ENCODE data around the gene PCDHA5. TPM values are rescaled to one million over a fixed set of nuclear protein-coding genes. Genes with fewer than 3 reads are reported as not detected.
A peak's percentile ranks its signal among the peaks of the same experiment; 100 is the strongest.
"Not testable (repeated sequence)": the region's sequence is repeated elsewhere in the genome, so short reads cannot be mapped to it uniquely, and the experiment has no call there.

PCDHA5 gene
- total and polyA plus RNA-seq, 10 of the 15 experiments (the other 5 are each of a cell fraction or from before 2014, with no cell fraction given) = under 0.01 TPM; not detected in 9

DNA sequence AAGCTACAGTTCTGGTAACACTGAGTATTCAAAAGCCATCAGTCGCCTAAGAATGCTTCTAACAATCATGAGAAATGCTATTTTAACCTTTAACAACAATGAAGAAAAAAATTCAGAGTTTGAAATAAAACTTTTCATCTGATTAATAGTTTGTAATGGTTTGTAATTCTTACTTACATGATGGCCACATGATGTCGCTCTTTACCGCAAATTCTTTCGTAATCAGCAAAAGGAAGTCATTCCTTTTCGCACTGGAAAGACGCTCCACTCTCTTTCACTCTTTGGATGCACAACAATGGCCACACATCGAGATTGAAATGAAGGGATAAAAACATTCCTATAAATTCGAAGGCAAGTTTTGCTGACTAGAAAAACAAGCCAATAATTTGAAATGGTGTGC, 12.6 kb downstream of the PCDHA5 start, which contains the start of gene PCDHA7:
PCDHA7 (plus strand) TSS at position 277 of the 400 bp plus-strand sequence; CDS start at position 392, 115 bp downstream.
- no peaks in the 10 kb centered on the region for H3K4me1 ChIP-seq (ENCODE audit: control insufficient read depth, insufficient read depth, low read length)
- 25% methylated on average over 8 of the region's 8 CpGs for WGBS (ENCODE audit: insufficient coverage, insufficient replicate concordance, low lambda C conversion rate, missing lambda C conversion rate)

DNA sequence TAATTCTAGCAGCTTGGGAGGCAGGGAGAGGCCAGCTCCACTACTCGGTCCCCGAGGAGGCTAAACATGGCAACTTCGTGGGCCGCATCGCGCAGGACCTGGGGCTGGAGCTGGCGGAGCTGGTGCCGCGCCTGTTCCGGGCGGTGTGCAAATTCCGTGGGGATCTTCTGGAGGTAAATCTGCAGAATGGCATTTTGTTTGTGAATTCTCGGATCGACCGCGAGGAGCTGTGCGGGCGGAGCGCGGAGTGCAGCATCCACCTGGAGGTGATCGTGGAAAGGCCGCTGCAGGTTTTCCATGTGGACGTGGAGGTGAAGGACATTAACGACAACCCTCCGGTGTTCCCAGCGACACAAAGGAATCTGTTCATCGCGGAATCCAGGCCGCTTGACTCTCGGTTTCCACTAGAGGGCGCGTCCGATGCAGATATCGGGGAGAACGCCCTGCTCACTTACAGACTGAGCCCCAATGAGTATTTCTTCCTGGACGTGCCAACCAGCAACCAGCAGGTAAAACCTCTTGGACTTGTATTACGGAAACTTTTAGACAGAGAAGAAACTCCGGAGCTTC, 13.1 kb downstream of the PCDHA5 start:
- H3K9me3 ChIP-seq (replicated peaks; ENCODE audit: control insufficient read depth, insufficient read depth, low read length); H3K27ac ChIP-seq (ENCODE audit: control insufficient read depth, insufficient read depth); H3K36me3 ChIP-seq (ENCODE audit: control insufficient read depth in 2 of 2, insufficient read depth in 2 of 2, low read length in 1 of 2); SMC1A ChIA-PET (ENCODE audit: uncharacterized antibody, unreplicated experiment); H3K4me3 ChIP-seq; H3K4me2 ChIP-seq (ENCODE audit: control insufficient read depth, insufficient read depth); H3K79me2 ChIP-seq (ENCODE audit: control insufficient read depth, insufficient read depth, low read length); RAD21 ChIA-PET (ENCODE audit: unreplicated experiment); BruUV-seq (replicated peaks); H4K20me1 ChIP-seq (ENCODE audit: control insufficient read depth, insufficient read depth); H3K9ac ChIP-seq (ENCODE audit: control insufficient read depth, insufficient read depth, low read length); CTCF ChIA-PET; POLR2A ChIA-PET; ATAC-seq; H3K4me1 ChIP-seq (ENCODE audit: control insufficient read depth, insufficient read depth, low read length); H2AFZ ChIP-seq (ENCODE audit: control insufficient read depth, low read depth, low read length); intact Hi-C loops (cut with micrococcal nuclease; ENCODE audit: unreplicated experiment); FAIRE-seq; in situ Hi-C loops (cut with MboI); DNase-seq (ENCODE audit: low read depth, low spot score); H3K27me3 ChIP-seq (replicated peaks in 1 of 2; ENCODE audit: control insufficient read depth in 2 of 2, insufficient read depth in 2 of 2, low read length in 1 of 2): not testable (repeated sequence)
- WGBS (ENCODE audit: insufficient coverage, insufficient replicate concordance, low lambda C conversion rate, missing lambda C conversion rate) = 82% methylated on average over 26 of the region's 38 CpGs

More for the DNA sequence above, 12.6 kb downstream of the PCDHA5 start, which contains the start of gene PCDHA7:
- H3K9ac ChIP-seq (ENCODE audit: control insufficient read depth, insufficient read depth, low read length) = no peak within 1 kb of the TSS
- no peak for DNase-seq (ENCODE audit: low read depth, low spot score)
- RAD21 ChIA-PET (ENCODE audit: unreplicated experiment) = no interaction called here
- BruUV-seq (replicated peaks) = no TSS peak
- H3K27me3 ChIP-seq (replicated peaks in 1 of 2; ENCODE audit: control insufficient read depth in 2 of 2, insufficient read depth in 2 of 2, low read length in 1 of 2) = no peaks in the 10 kb centered on the region
- H3K4me3 ChIP-seq = no peak within 1 kb of the TSS
- no peaks in the 10 kb centered on the region for H3K36me3 ChIP-seq (ENCODE audit: control insufficient read depth in 2 of 2, insufficient read depth in 2 of 2, low read length in 1 of 2)
- H3K4me2 ChIP-seq (ENCODE audit: control insufficient read depth, insufficient read depth) = no peak within 1 kb of the TSS
- no peak within 1 kb of the TSS for H2AFZ ChIP-seq (ENCODE audit: control insufficient read depth, low read depth, low read length)
- SMC1A ChIA-PET (ENCODE audit: uncharacterized antibody, unreplicated experiment) = no interaction called here
- H3K9me3 ChIP-seq (replicated peaks; ENCODE audit: control insufficient read depth, insufficient read depth, low read length) = no peaks in the 10 kb centered on the region; the same call in 2 of the 3 replicates
- no peak for FAIRE-seq
- H4K20me1 ChIP-seq (ENCODE audit: control insufficient read depth, insufficient read depth) = no peaks in the 10 kb centered on the region
- CTCF ChIA-PET = no interaction called here
- ATAC-seq = no peak
- H3K79me2 ChIP-seq (ENCODE audit: control insufficient read depth, insufficient read depth, low read length) = no peaks in the 10 kb centered on the region
- H3K27ac ChIP-seq (ENCODE audit: control insufficient read depth, insufficient read depth) = no peak within 1 kb of the TSS
- POLR2A ChIA-PET = no interaction called here
- TF ChIP-seq, protein P1, sequence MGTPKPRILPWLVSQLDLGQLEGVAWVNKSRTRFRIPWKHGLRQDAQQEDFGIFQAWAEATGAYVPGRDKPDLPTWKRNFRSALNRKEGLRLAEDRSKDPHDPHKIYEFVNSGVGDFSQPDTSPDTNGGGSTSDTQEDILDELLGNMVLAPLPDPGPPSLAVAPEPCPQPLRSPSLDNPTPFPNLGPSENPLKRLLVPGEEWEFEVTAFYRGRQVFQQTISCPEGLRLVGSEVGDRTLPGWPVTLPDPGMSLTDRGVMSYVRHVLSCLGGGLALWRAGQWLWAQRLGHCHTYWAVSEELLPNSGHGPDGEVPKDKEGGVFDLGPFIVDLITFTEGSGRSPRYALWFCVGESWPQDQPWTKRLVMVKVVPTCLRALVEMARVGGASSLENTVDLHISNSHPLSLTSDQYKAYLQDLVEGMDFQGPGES (IDR thresholded peaks at IDR 0.05) = no peak
- TF ChIP-seq, protein P2, sequence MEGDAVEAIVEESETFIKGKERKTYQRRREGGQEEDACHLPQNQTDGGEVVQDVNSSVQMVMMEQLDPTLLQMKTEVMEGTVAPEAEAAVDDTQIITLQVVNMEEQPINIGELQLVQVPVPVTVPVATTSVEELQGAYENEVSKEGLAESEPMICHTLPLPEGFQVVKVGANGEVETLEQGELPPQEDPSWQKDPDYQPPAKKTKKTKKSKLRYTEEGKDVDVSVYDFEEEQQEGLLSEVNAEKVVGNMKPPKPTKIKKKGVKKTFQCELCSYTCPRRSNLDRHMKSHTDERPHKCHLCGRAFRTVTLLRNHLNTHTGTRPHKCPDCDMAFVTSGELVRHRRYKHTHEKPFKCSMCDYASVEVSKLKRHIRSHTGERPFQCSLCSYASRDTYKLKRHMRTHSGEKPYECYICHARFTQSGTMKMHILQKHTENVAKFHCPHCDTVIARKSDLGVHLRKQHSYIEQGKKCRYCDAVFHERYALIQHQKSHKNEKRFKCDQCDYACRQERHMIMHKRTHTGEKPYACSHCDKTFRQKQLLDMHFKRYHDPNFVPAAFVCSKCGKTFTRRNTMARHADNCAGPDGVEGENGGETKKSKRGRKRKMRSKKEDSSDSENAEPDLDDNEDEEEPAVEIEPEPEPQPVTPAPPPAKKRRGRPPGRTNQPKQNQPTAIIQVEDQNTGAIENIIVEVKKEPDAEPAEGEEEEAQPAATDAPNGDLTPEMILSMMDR (IDR thresholded peaks at IDR 0.05 in 2 of 3, conservative IDR thresholded peaks at IDR 0.05 in 1 of 3; ENCODE audit: control insufficient read depth in 2 of 3, extremely low read depth in 1 of 3, insufficient read depth in 1 of 3, low read depth in 3 of 3, low read length in 3 of 3) = 0 out of 6 replicates have a peak, but pooled peaks of 1 of the 3 experiments have one; percentile 4
- intact Hi-C loops (cut with micrococcal nuclease; ENCODE audit: unreplicated experiment) (no loop called here), in situ Hi-C loops (cut with MboI) (no loop called here)
